ENCODE results near the gene FXYD6.
A peak's percentile ranks its signal among the peaks of the same experiment; 100 is the strongest.

FXYD6 gene

DNA sequence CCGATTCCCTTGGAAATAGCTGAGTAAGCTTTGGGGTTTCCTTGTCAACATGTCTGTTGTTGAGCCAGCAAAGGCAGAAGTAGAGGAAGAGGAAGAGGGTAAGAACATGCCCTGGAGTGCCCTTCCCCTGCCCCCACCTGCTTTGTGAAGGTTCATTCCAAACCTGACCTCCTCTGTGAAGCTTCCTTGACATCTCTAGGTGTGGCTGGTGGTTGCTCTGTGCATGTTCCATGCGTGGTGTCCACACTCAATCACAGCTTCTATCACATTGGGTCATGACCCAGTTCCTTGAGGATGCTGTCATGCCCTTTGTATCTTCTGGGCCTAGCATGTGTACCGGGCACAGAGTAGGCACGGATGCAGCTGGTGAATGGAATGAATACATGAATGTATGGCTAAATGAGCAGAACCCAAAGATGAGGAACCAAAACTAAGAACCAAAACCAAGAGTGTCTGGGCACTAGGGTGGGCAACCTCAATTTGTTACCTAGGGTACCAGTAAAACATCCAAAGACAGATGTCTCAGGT is 23.7 kb upstream of the FXYD6 start:
- Histone ChIP-seq H3K27ac (replicated peaks) (no peak overlapping the region), H3K27me3 (ENCODE audit: insufficient read depth, poor library complexity, severe bottlenecking) (no peaks in the 10 kb centered on the region), H3K4me3 (replicated peaks; ENCODE audit: insufficient read depth, low read length) (no peak overlapping the region)
- DNase-seq (ENCODE audit: low read depth in 1 of 2, low spot score in 1 of 2), result peak in 1 of 2 experiments; percentile 17
- peak; percentile 27; the same call in 1 of the 2 replicates for TF ChIP-seq SPI1 (IDR thresholded peaks at IDR 0.05; ENCODE audit: borderline replicate concordance, low read depth)
- TF ChIP-seq, protein P1, sequence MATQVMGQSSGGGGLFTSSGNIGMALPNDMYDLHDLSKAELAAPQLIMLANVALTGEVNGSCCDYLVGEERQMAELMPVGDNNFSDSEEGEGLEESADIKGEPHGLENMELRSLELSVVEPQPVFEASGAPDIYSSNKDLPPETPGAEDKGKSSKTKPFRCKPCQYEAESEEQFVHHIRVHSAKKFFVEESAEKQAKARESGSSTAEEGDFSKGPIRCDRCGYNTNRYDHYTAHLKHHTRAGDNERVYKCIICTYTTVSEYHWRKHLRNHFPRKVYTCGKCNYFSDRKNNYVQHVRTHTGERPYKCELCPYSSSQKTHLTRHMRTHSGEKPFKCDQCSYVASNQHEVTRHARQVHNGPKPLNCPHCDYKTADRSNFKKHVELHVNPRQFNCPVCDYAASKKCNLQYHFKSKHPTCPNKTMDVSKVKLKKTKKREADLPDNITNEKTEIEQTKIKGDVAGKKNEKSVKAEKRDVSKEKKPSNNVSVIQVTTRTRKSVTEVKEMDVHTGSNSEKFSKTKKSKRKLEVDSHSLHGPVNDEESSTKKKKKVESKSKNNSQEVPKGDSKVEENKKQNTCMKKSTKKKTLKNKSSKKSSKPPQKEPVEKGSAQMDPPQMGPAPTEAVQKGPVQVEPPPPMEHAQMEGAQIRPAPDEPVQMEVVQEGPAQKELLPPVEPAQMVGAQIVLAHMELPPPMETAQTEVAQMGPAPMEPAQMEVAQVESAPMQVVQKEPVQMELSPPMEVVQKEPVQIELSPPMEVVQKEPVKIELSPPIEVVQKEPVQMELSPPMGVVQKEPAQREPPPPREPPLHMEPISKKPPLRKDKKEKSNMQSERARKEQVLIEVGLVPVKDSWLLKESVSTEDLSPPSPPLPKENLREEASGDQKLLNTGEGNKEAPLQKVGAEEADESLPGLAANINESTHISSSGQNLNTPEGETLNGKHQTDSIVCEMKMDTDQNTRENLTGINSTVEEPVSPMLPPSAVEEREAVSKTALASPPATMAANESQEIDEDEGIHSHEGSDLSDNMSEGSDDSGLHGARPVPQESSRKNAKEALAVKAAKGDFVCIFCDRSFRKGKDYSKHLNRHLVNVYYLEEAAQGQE (IDR thresholded peaks at IDR 0.05; ENCODE audit: insufficient replicate concordance, low read depth), result no peak
- no peak for TF ChIP-seq GABPA (IDR thresholded peaks at IDR 0.05; ENCODE audit: low read depth)
- no peak for TF ChIP-seq POLR2AphosphoS5 (IDR thresholded peaks at IDR 0.05; ENCODE audit: low read depth)

DNA sequence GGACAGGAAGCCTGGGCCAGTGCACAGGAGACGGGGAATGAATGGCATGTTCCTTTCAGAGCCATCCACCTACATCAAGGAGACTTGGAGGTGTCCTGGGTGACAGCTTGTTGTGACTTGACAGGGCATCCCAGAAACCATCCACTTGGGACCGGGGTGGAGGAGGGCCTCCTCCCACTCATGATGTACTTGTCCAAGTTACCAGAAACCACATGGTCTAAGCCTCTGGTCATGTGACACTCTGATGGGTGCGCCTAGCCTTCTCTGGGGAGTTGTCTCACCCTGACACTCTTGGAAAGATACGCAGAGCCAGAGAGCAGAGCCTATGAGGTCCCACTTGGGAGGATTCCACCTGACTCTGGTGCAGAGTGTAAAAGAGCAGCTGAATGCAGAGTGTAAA is 21.6 kb upstream of the FXYD6 start:
- no peak overlapping the region for H3K4me3 ChIP-seq (replicated peaks; ENCODE audit: insufficient read depth, low read length)

DNA sequence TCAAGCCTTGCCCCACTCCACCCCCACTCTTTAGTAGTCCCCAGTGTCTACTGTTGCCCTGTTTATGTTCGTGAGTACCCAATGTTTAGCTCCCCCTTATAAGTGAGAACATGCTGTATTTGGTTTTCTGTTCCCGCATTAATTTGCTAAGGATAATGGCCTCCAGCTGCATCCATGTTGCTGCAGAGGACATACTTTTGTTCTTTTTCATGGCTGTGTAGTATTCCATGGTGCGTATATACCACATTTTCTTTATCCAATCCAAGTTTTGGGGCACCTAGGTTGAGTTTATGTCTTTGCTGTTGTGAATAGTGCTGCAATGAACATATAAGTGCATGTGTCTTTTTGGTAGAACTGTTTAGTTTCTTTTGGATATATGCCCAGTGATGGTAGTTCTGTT is 16.2 kb upstream of the FXYD6 start:
- Histone ChIP-seq H3K4me3 (replicated peaks; ENCODE audit: insufficient read depth, low read length) (no peak overlapping the region), H3K27ac (replicated peaks) (no peak overlapping the region), H3K27me3 (ENCODE audit: insufficient read depth, poor library complexity, severe bottlenecking) (no peaks in the 10 kb centered on the region)
- no peak for DNase-seq (ENCODE audit: low read depth in 1 of 2, low spot score in 1 of 2)
- TF ChIP-seq SPI1 (IDR thresholded peaks at IDR 0.05; ENCODE audit: borderline replicate concordance, low read depth) (no peak), POLR2AphosphoS5 (IDR thresholded peaks at IDR 0.05; ENCODE audit: low read depth) (no peak), GABPA (IDR thresholded peaks at IDR 0.05; ENCODE audit: low read depth) (no peak)
- TF ChIP-seq, protein P2, sequence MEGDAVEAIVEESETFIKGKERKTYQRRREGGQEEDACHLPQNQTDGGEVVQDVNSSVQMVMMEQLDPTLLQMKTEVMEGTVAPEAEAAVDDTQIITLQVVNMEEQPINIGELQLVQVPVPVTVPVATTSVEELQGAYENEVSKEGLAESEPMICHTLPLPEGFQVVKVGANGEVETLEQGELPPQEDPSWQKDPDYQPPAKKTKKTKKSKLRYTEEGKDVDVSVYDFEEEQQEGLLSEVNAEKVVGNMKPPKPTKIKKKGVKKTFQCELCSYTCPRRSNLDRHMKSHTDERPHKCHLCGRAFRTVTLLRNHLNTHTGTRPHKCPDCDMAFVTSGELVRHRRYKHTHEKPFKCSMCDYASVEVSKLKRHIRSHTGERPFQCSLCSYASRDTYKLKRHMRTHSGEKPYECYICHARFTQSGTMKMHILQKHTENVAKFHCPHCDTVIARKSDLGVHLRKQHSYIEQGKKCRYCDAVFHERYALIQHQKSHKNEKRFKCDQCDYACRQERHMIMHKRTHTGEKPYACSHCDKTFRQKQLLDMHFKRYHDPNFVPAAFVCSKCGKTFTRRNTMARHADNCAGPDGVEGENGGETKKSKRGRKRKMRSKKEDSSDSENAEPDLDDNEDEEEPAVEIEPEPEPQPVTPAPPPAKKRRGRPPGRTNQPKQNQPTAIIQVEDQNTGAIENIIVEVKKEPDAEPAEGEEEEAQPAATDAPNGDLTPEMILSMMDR (IDR thresholded peaks at IDR 0.05; ENCODE audit: insufficient read depth, low read length), result no peak
- TF ChIP-seq, protein P1 (IDR thresholded peaks at IDR 0.05; ENCODE audit: insufficient replicate concordance, low read depth), result no peak

More for the DNA sequence above, 21.6 kb upstream of the FXYD6 start:
- DNase-seq (ENCODE audit: low read depth in 1 of 2, low spot score in 1 of 2), result no peak
- H3K27me3 ChIP-seq (ENCODE audit: insufficient read depth, poor library complexity, severe bottlenecking), result no peaks in the 10 kb centered on the region
- H3K27ac ChIP-seq (replicated peaks), result no peak overlapping the region
- TF ChIP-seq, protein P2 (IDR thresholded peaks at IDR 0.05; ENCODE audit: insufficient read depth, low read length), result no peak
- TF ChIP-seq SPI1 (IDR thresholded peaks at IDR 0.05; ENCODE audit: borderline replicate concordance, low read depth), result no peak
- no peak for TF ChIP-seq POLR2AphosphoS5 (IDR thresholded peaks at IDR 0.05; ENCODE audit: low read depth)
- no peak for TF ChIP-seq GABPA (IDR thresholded peaks at IDR 0.05; ENCODE audit: low read depth)
- TF ChIP-seq, protein P1 (IDR thresholded peaks at IDR 0.05; ENCODE audit: insufficient replicate concordance, low read depth), result no peak
